SHP77 treated with DMSO at 0.1 percent for 48 hours (cell line): ENCODE measurements around the gene SVOP.
"Not testable (repeated sequence)": the region's sequence is repeated elsewhere in the genome, so short reads cannot be mapped to it uniquely, and the experiment has no call there.

ENCODE experiments used
- DNase-seq: peaks from one replicate; lab custom pipeline; 2025; lab: John Stamatoyannopoulos, UW

The SVOP gene

GRCh38 chr12:109033239-109034196 lies 12.7 kb upstream of the SVOP start:
- no peak for DNase-seq

DNA sequence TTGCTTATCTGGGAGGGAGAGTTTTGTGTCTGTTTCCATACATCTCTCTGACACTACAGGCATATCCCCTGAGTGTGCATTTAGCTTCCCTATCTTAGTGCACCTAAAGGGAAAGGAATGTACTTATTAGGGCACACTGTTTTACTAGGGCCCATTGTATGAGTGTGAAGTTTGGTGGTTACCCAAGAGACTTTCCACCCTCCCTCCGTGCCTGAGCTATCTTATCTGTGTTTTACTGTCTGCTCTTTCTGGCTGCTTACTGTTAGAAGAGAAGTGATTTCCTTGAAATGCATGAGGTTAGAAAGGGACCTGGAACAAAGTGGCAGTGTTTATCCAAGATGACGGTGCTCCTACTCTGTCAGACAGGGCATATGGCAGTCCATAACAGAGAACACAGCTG lies 8.5 kb upstream of the SVOP start:
- DNase-seq: no peak

DNA sequence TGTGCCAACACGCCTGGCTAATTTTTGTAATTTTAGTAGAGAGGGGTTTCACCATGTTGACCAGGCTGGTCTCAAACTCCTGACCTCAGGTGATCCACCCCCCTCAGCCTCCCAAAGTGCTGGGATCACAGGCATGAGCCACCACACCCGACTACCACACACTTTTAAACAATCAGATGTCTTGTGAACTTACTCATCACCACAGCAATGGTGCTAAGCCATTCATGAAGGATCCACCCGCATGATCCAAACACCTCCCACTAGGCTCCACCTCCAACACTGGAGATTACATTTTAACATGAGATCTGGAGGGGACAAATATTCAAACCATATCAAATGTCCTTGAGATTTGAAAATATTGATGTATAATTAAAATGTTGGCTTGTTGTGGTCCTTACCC lies 7.8 kb upstream of the SVOP start:
- not testable (repeated sequence) for DNase-seq

GRCh38 chr12:109027767-109028166 lies 6.9 kb upstream of the SVOP start:
- DNase-seq: no peak

DNA sequence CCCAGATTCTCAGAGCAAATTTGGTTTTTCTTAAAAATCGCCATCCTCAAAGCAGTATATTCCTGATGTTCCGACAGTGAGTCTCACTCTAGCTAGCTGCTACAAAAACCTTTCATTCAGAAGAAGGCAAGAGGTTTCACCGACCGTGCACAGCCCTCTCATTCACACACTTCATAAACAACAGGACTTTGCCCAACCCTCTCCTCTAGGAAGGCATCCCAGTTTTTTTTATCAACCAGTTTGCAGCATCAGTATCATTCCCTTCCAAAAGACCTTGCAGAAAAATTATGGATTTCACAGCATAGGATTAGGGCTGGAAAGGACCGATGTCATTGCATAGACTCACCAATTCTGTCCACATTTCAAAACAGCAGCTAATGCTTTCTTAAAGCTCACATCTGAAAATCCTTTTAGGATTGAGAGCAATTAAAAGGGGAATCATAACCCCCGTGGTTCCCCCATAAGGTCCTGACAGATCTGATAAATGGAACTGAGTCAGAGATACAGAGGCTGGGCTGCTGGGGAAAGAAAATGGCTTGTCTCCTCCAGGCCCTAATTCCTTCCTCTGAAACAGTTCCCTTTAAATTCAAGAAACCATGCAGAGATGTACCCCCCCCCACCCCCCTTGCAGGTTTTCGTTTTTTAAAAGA lies 597 bp downstream of the SVOP start:
- no peak for DNase-seq

GRCh38 chr12:109018296-109018695 lies 2.6 kb downstream of the SVOP start:
- no peak for DNase-seq

DNA sequence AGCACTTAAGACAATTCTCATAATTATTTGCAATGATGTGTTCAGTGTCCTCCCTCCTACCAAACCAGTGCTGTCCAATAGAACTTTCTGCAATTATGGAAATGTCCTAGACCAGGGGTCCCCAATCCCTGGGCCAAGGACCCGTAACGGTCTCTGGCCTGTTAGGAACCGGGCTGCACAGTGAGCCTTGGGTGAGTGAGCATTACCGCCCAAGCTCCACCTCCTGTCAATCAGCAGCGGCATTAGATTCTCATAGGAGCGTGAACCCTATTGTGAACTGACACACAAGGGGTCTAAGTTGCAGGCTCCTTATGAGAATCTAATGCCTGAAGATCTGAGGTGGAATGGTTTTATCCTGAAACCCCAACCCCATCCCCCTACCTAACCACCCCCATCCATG lies 3.9 kb downstream of the SVOP start:
- no peak for DNase-seq

DNA sequence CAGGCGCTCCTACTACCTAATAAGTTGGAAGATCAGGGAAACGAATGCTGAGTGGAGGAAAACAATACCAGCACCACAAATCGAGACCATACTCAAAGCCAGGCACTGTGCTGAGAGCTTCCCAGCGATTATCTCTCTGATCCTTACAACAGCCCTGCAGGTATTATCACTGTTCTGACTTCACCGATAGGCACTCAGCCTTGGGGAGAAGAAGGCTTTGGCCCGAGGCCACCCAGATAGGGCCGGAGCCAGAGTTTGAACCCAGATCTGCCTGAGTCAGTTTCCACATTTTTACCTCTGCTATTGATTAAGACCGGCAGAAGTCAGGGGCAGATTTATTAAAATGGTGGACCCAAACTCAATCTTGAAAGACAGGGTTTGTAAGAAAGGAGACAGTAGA lies 4.9 kb downstream of the SVOP start:
- no peak for DNase-seq

- no peak for DNase-seq
Measured at GRCh38 chr12:109014984-109015765, 5.7 kb downstream of the SVOP start.

- DNase-seq: no peak
Measured at GRCh38 chr12:109010259-109010658, 10.6 kb downstream of the SVOP start.

DNA sequence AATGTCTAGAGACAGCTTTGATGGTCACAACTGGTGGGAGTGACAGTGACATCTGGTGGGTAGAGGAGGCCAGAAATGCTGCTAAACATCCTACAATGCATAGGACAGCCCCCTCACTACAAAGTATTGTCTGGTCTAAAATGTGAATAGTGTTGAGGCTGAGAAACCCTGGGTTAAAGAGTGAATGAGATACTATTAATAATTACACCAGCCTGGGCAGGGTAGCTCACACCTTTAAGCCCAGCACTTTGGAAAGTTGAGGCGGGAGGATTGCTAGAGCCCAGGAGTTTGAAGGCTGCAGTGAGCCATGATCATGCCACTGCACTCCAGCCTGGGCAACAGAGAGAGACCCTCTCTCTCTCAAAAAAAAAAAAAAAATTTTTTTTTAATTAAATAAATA lies 11.1 kb downstream of the SVOP start:
- DNase-seq: no peak

GRCh38 chr12:109004017-109004416 lies 16.9 kb downstream of the SVOP start:
- no peak for DNase-seq

GRCh38 chr12:108996320-108996719 lies 24.5 kb downstream of the SVOP start:
- no peak for DNase-seq

GRCh38 chr12:108995370-108995992 lies 25.4 kb downstream of the SVOP start:
- DNase-seq: no peak

DNA sequence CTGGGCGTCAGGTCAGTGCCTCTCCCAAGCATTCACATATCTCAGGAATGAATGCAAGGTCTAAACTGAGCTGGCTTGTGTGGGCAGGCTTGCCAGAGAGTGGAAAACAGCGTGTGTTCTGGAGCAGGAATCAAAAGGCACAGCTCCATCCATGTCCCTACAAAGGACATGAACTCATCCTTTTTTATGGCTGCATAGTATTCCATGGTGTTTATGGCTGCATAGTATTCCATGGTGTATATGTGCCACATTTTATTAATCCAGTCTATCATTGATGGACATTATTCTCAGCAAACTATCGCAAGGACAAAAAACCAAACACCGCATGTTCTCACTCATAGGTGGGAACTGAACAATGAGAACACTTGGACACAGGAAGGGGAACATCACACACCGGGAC lies 30.8 kb downstream of the SVOP start:
- DNase-seq: not testable (repeated sequence)

- no peak for DNase-seq
Measured at GRCh38 chr12:108989376-108989775, 31.5 kb downstream of the SVOP start.

DNA sequence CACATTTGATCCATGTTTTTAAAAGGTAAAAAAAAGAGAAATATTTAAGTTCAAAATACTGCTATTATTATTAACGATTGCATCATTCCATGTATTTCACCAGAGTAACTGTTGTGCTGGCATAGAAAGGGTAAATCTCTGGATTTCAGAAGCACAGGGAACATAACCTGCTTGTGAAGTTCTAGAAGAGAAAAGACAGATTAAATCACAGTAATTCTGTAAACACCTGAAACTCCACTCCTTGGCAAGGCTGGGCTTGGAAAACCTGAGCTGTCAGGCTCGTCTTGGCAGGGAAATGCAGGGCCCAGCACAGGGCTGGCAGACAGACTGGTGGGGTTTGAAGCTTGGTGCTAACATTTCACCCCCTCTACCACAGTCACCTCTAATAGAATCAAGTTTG lies 35.1 kb downstream of the SVOP start:
- DNase-seq: no peak

GRCh38 chr12:108983227-108983626 lies 37.6 kb downstream of the SVOP start:
- DNase-seq: no peak

DNA sequence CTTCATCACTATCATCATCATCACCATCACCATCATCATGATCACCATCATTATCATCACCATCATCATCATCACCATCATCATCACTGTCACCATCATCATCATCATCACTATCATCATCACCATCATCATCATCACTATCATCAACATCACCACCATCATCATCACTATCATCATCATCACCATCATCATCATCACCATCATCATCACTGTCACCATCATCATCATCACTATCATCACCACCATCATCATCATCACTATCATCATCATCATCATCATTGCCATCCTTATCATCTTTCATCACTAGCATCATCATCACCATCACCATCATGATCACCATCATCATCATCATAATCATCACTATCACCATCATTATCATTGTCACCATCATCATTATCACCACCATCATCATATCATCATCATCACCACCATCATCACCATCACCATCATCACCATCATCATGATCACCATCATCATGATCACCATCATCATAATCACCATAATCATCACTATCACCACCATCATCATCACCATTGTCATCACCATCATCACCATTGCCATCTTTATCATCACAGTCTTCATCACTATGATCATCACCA lies 38.1 kb downstream of the SVOP start:
- no peak for DNase-seq

DNA sequence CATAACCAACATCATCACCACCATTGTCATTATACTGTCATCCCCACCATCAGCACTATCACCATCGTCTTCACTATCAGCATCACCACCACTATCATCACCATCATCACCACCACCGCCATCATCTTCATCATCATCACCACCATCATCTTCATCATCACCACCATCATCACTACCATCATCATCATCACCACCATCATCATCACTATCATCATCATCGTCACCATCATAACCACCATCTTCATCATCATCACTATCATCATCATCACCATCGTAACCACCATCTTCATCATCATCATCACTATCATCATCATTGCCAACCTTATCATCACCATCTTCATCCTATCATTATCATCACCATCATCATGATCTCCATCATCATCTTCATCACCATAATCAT lies 39.0 kb downstream of the SVOP start:
- DNase-seq: no peak

- DNase-seq: no peak
Measured at GRCh38 chr12:108980831-108981618, 39.8 kb downstream of the SVOP start.
